ENCODE data around the gene PDE11A.

DNA sequence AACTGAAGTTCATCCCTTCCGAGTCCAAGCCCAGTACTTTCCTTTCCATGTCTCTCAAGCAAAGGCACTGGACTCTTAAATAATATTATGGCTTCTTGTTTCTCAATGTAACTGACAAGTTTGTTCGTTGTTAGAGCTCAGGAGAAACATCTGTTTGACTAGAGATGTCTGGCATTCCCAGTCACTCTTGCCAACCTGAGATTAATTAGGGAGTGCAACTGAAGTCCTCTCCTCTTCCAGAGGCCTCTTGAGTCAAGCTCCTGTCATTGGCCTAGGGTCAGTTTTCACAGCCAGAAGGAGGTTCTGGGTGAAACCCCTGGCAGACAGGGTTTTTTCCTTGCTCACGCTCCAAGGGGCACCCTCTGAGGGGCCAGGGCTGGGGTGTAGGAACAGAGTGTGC is 483.9 kb downstream of the PDE11A start:
- TF ChIP-seq CTCF (IDR thresholded peaks at IDR 0.05) (no peak), POLR2A (IDR thresholded peaks at IDR 0.05) (no peak)
